NCI-H82 (cell line): ENCODE data around the gene SDCCAG8.

ENCODE experiments used
- DNase-seq: peaks from one replicate; lab custom pipeline; 2025; lab: John Stamatoyannopoulos, UW

SDCCAG8 gene

GRCh38 chr1:243483952-243484351, 228.1 kb downstream of the SDCCAG8 start:
- no peak for DNase-seq

- no peak for DNase-seq
Measured at GRCh38 chr1:243487036-243487648, 231.3 kb downstream of the SDCCAG8 start.

GRCh38 chr1:243487649-243488227, 231.9 kb downstream of the SDCCAG8 start:
- DNase-seq, result no peak

- peak; percentile 33 for DNase-seq
Measured at GRCh38 chr1:243488459-243489157, 232.8 kb downstream of the SDCCAG8 start.

- DNase-seq, result no peak
Measured at GRCh38 chr1:243489158-243489527, 233.3 kb downstream of the SDCCAG8 start.

GRCh38 chr1:243489681-243490546, 234.1 kb downstream of the SDCCAG8 start:
- no peak for DNase-seq

GRCh38 chr1:243490748-243491686, 235.2 kb downstream of the SDCCAG8 start:
- DNase-seq, result no peak

GRCh38 chr1:243493156-243494129, 237.6 kb downstream of the SDCCAG8 start:
- DNase-seq, result peak; percentile 69

- no peak for DNase-seq
Measured at GRCh38 chr1:243494741-243495431, 239.0 kb downstream of the SDCCAG8 start.

GRCh38 chr1:243495442-243496186, 239.8 kb downstream of the SDCCAG8 start:
- peak; percentile 53 for DNase-seq

GRCh38 chr1:243496187-243496646, 240.4 kb downstream of the SDCCAG8 start:
- DNase-seq, result peak; percentile 72

GRCh38 chr1:243496806-243497205, 241.0 kb downstream of the SDCCAG8 start:
- no peak for DNase-seq

GRCh38 chr1:243497939-243498681, 242.3 kb downstream of the SDCCAG8 start:
- DNase-seq, result no peak

GRCh38 chr1:243499248-243499647, 243.4 kb downstream of the SDCCAG8 start:
- no peak for DNase-seq

- no peak for DNase-seq
Measured at GRCh38 chr1:243499711-243500110, 243.9 kb downstream of the SDCCAG8 start.

GRCh38 chr1:243500512-243500911, 244.7 kb downstream of the SDCCAG8 start:
- DNase-seq, result peak; percentile 59

- DNase-seq, result no peak
Measured at GRCh38 chr1:243501002-243501401, 245.2 kb downstream of the SDCCAG8 start.

- no peak for DNase-seq
Measured at GRCh38 chr1:243503155-243503554, 247.3 kb downstream of the SDCCAG8 start.
